Neural progenitor cell (in vitro differentiated cells): ENCODE measurements around the gene CIAO3. TPM values are rescaled to one million over a fixed set of nuclear protein-coding genes. Genes with fewer than 3 reads are reported as not detected.

Experiments
- DNase-seq: peaks from one replicate; pipeline ENCODE4 v3.0.0-alpha.2; 2016; ENCODE audit warnings: low spot score
- H2AFZ ChIP-seq: fragments of 200-600 bp; sonication (generic); replicated peaks from 2 replicates; pipeline ENCODE4 v1.6.1; 2016; ENCODE audit warnings: antibody characterized with exemption
- H3F3A ChIP-seq: fragments of 200-600 bp; sonication (generic); 2 replicates; pipeline ENCODE4 v1.6.1; 2016; ENCODE audit warnings: antibody characterized with exemption, low read depth
- H3K27ac ChIP-seq: fragments of 200-600 bp; sonication (generic); 2 replicates; pipeline ENCODE4 v1.5.1; 2016; ENCODE audit warnings: mild to moderate bottlenecking
- H3K27me3 ChIP-seq: fragments of 200-600 bp; sonication (generic); 2 replicates; pipeline ENCODE4 v1.6.1; 2016; ENCODE audit warnings: mild to moderate bottlenecking, moderate library complexity
- H3K36me3 ChIP-seq: fragments of 200-600 bp; sonication (generic); 2 replicates; pipeline ENCODE4 v1.5.1; 2016
- H3K4me1 ChIP-seq: fragments of 200-600 bp; sonication (generic); 2 replicates; pipeline ENCODE4 v1.6.1; 2016; ENCODE audit warnings: mixed run types
- H3K4me2 ChIP-seq: fragments of 200-600 bp; sonication (generic); 2 replicates; pipeline ENCODE4 v1.6.1; 2016
- H3K4me3 ChIP-seq: fragments of 200-600 bp; sonication (generic); 2 replicates; pipeline ENCODE4 v1.5.1; 2016
- H3K79me2 ChIP-seq: fragments of 200-600 bp; sonication (generic); 2 replicates; pipeline ENCODE4 v1.6.1; 2016; ENCODE audit warnings: low read depth
- H3K9ac ChIP-seq: fragments of 200-600 bp; sonication (generic); 2 replicates; pipeline ENCODE4 v1.6.1; 2016
- H3K9me3 ChIP-seq: fragments of 200-600 bp; sonication (generic); 2 replicates; pipeline ENCODE4 v1.5.1; 2016; ENCODE audit warnings: low read depth
- H4K20me1 ChIP-seq: fragments of 200-600 bp; sonication (generic); 2 replicates; pipeline ENCODE4 v1.6.1; 2016; ENCODE audit warnings: low read depth
- H3K27ac Mint-ChIP-seq: 3 replicates; pipeline ENCODE4 v1.8.0; 2021; ENCODE audit warnings: mixed read lengths
- H3K27me3 Mint-ChIP-seq: 2 replicates; pipeline ENCODE4 v1.8.0; 2022; ENCODE audit warnings: low read depth, mild to moderate bottlenecking, inconsistent platforms, moderate library complexity, mixed read lengths; ENCODE audit not compliant: insufficient read depth
- H3K36me3 Mint-ChIP-seq: 3 replicates; pipeline ENCODE4 v1.8.0; 2021; ENCODE audit warnings: mixed read lengths
- H3K4me1 Mint-ChIP-seq: 3 replicates; pipeline ENCODE4 v1.8.0; 2021; ENCODE audit warnings: mixed read lengths
- H3K4me3 Mint-ChIP-seq: 3 replicates; pipeline ENCODE4 v1.8.0; 2021; ENCODE audit warnings: mild to moderate bottlenecking, moderate library complexity, mixed read lengths
- H3K9me3 Mint-ChIP-seq: 3 replicates; pipeline ENCODE4 v1.8.0; 2020; ENCODE audit warnings: mixed read lengths
- EZH2 ChIP-seq: fragments of 200-600 bp; sonication (generic); IDR thresholded peaks from 2 replicates; pipeline ENCODE4 v1.6.1; 2017; ENCODE audit warnings: antibody characterized with exemption, mild to moderate bottlenecking, moderate library complexity
- EZH2phosphoT487 ChIP-seq: fragments of 200-600 bp; sonication (generic); IDR thresholded peaks from 2 replicates; pipeline ENCODE4 v1.6.1; 2017; ENCODE audit warnings: antibody characterized with exemption
- total RNA-seq: library from RNA; depleted of rRNA; stranded (reverse); fragments of >200 nt; gene quantifications from 2 replicates; pipeline ENCODE4 v1.2.3, GENCODE V29; 2015; ENCODE audit warnings: low replicate concordance
- TF ChIP-seq, protein P1 (sequence below): fragments of 200-600 bp; sonication (generic); IDR thresholded peaks from 2 replicates; pipeline ENCODE4 v1.5.1; 2017; ENCODE audit warnings: antibody characterized with exemption, mild to moderate bottlenecking

Gene CIAO3
- total RNA-seq, 1 donor from 2014 or later = 20.5 TPM

DNA sequence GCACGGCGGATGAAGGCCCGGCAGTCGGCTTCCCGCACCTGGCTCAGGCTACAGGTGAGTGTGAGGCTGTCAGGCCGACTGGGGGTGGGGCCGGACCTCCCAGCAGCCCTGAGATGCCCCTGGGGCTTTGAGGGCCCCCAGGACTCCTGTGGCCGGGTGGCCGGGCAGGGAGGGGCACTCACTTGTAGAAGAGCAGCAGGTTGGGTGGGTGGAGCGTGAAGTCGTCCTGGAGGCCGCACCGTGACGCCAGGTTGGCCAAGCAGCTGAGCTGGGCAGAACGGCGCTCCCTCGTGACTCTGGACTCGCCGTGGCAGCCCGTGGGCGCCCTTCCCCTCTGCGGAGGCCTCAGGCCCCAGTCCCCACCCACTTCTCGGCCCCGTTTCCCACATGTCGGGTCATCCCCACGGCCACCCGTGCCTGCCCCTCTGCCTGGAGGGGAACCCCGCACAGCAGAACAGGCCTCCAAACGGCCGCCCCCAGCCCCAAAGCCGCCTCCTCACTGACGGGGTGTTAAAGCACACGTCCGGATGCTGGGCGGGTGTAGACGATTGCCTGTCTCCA lies 34.5 kb upstream of the CIAO3 start:
- H3K9me3 ChIP-seq = no peaks in the 10 kb centered on the region
- H3K9ac ChIP-seq = no peak overlapping the region
- Mint-ChIP-seq H3K36me3 (no peaks in the 10 kb centered on the region), H3K4me1 (peaks cover 4% of the 10 kb centered on the region), H3K4me3 (no peak overlapping the region), H3K27ac (no peak overlapping the region), H3K27me3 (peaks cover 8% of the 10 kb centered on the region), H3K9me3 (no peaks in the 10 kb centered on the region)
- no peaks in the 10 kb centered on the region for H4K20me1 ChIP-seq
- H3K36me3 ChIP-seq = no peaks in the 10 kb centered on the region
- TF ChIP-seq EZH2phosphoT487 (no peak), EZH2 (no peak)
- TF ChIP-seq, protein P1, sequence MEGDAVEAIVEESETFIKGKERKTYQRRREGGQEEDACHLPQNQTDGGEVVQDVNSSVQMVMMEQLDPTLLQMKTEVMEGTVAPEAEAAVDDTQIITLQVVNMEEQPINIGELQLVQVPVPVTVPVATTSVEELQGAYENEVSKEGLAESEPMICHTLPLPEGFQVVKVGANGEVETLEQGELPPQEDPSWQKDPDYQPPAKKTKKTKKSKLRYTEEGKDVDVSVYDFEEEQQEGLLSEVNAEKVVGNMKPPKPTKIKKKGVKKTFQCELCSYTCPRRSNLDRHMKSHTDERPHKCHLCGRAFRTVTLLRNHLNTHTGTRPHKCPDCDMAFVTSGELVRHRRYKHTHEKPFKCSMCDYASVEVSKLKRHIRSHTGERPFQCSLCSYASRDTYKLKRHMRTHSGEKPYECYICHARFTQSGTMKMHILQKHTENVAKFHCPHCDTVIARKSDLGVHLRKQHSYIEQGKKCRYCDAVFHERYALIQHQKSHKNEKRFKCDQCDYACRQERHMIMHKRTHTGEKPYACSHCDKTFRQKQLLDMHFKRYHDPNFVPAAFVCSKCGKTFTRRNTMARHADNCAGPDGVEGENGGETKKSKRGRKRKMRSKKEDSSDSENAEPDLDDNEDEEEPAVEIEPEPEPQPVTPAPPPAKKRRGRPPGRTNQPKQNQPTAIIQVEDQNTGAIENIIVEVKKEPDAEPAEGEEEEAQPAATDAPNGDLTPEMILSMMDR = no peak
- H3K27ac ChIP-seq = no peak overlapping the region
- peaks cover 24% of the 10 kb centered on the region for H3K27me3 ChIP-seq
- no peaks in the 10 kb centered on the region for H3K4me1 ChIP-seq
- no peak overlapping the region for H3K4me3 ChIP-seq
- H3K4me2 ChIP-seq = no peak overlapping the region
- no peaks in the 10 kb centered on the region for H3F3A ChIP-seq
- H3K79me2 ChIP-seq = no peaks in the 10 kb centered on the region
- no peak overlapping the region for H2AFZ ChIP-seq
- DNase-seq = no peak

DNA sequence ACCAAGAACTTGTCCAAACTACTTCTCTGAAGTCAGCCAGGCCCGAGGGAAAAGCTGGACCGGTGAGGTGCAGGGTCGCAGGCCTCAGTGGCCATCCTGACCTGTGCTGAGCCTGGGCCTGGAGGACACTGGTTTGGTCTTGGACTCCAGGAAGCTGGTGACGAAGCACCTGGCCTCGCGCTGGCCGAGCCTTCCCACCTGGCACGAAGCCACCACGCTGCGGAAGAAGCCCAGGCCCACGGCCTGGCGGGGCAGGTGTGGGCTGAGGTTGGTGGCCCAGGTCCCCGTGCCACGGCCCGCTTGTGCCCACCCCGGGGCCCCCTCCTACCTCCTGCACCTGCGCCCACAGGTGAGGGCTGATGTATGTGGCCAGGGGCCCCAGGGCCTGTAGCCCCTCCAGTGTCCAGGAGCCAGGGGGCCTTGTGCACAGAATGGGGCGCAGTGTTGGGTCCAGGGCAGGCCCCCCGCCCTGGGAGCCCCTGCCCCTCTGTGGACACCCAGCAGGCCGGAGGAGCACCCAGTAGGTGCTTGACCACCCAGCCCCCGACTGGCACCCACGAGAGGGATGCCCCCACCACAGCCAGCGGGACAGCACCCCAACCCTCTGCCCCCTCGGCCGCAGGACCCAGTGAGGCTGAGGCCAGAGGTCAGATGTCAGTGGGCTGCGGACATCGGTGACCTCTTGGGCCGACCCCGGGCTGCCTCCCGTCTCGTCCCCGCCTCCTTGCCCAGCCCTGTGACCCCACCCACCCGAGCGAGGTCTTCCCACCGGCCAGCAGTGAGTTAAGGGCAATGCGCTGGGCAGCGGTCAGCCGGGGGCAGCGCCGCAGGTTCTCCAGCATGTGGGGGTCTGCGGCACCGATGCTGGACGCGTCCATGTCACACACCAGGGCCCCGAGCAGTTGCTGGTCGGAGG lies 33.5 kb upstream of the CIAO3 start:
- no peaks in the 10 kb centered on the region for H3K79me2 ChIP-seq
- peaks cover 4% of the 10 kb centered on the region for H3K4me1 Mint-ChIP-seq
- H3K9ac ChIP-seq = no peak overlapping the region
- no peaks in the 10 kb centered on the region for H3K36me3 Mint-ChIP-seq
- no peak overlapping the region for H3K4me3 ChIP-seq
- H3K4me1 ChIP-seq = no peaks in the 10 kb centered on the region
- H3F3A ChIP-seq = no peaks in the 10 kb centered on the region
- H3K4me2 ChIP-seq = no peak overlapping the region
- no peaks in the 10 kb centered on the region for H4K20me1 ChIP-seq
- no peaks in the 10 kb centered on the region for H3K9me3 Mint-ChIP-seq
- H3K27me3 ChIP-seq = peaks cover 16% of the 10 kb centered on the region
- no peak for TF ChIP-seq EZH2phosphoT487
- TF ChIP-seq, protein P1 = no peak
- TF ChIP-seq EZH2 = no peak
- no peak overlapping the region for H3K27ac Mint-ChIP-seq
- H3K27me3 Mint-ChIP-seq = peaks cover 8% of the 10 kb centered on the region
- no peaks in the 10 kb centered on the region for H3K9me3 ChIP-seq
- DNase-seq = no peak
- H3K36me3 ChIP-seq = no peaks in the 10 kb centered on the region
- no peak overlapping the region for H3K27ac ChIP-seq
- H2AFZ ChIP-seq = no peak overlapping the region
- no peak overlapping the region for H3K4me3 Mint-ChIP-seq

DNA sequence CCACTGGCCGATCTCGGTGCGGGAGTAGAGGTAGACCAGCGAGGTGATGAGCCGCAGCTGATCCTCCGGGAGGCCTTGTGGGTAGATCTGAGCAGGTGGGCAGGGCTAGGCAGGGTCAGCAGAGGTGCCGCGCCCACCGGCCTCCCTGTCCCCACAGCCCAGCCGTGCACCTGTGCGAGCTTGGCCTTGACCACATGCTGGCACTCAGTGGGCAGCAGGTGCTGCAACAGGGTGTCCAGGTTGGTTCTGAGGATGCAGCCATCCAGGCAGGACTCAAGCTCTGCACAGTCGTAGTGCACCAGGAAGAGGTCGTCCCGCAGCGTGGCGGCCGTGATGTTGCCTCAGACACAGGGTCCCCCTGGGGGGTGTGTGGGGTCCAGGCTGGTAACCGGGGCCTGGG lies 32.2 kb upstream of the CIAO3 start:
- Histone ChIP-seq H3K4me3 (no peak overlapping the region), H3K9ac (no peak overlapping the region), H3K9me3 (no peaks in the 10 kb centered on the region), H3K36me3 (no peaks in the 10 kb centered on the region), H2AFZ (no peak overlapping the region), H3K4me1 (no peaks in the 10 kb centered on the region), H3K27me3 (peaks cover 5% of the 10 kb centered on the region), H3F3A (no peaks in the 10 kb centered on the region), H3K27ac (no peak overlapping the region), H3K79me2 (no peaks in the 10 kb centered on the region), H3K4me2 (no peak overlapping the region), H4K20me1 (no peaks in the 10 kb centered on the region)
- Mint-ChIP-seq H3K9me3 (no peaks in the 10 kb centered on the region), H3K4me1 (peaks cover 4% of the 10 kb centered on the region), H3K4me3 (no peak overlapping the region), H3K27me3 (peaks cover 8% of the 10 kb centered on the region), H3K36me3 (no peaks in the 10 kb centered on the region), H3K27ac (no peak overlapping the region)
- TF ChIP-seq EZH2 (no peak), EZH2phosphoT487 (no peak)
- TF ChIP-seq, protein P1 = no peak
- no peak for DNase-seq
